Measurements from ENCODE around the gene FAM83E. TPM values are rescaled to one million over a fixed set of nuclear protein-coding genes. Genes with fewer than 3 reads are reported as not detected.

FAM83E gene
- polyA plus RNA-seq, 3 donors = not detected

GRCh38 chr19:48587387-48587786, 27.5 kb downstream of the FAM83E start:
- no peak overlapping the region for H3K4me3 ChIP-seq (replicated peaks in 1 of 3; ENCODE audit: low read depth in 2 of 3, low read length in 3 of 3)
- H3K9me3 Mint-ChIP-seq = peaks cover 0 to 4% (median 3%) of the 10 kb centered on the region in 7 donors
- DNase-seq = no peak

GRCh38 chr19:48582168-48582567, 32.7 kb downstream of the FAM83E start:
- no peaks in the 10 kb centered on the region for H3K9me3 ChIP-seq (replicated peaks in 1 of 2; ENCODE audit: control insufficient read depth in 1 of 2, insufficient read depth in 1 of 2, low read length in 2 of 2)
- H3K27ac Mint-ChIP-seq = peak overlapping the region in 1 of 7 donors; percentile 15
- H3K4me1 ChIP-seq (ENCODE audit: control insufficient read depth in 1 of 2, insufficient read depth in 2 of 2, low read length in 2 of 2) = peaks cover 15 to 19% of the 10 kb centered on the region in 2 donors
- intact Hi-C loops (cut with micrococcal nuclease) = loop anchor here in 1 of 2 donors (10.0 kb wide), 1 partner anchor 257 kb away; the partner anchor contains the start of gene EMP3
- no peaks in the 10 kb centered on the region for H3K36me3 Mint-ChIP-seq
- H3K27me3 Mint-ChIP-seq (ENCODE audit: low read depth in 3 of 3) = peaks cover 2 to 4% (median 3%) of the 10 kb centered on the region in 3 donors
- no peak overlapping the region for H3K9ac ChIP-seq (ENCODE audit: insufficient read depth, low read length, poor library complexity, severe bottlenecking)
- 60% methylated on average over 1 of the region's 2 CpGs for WGBS (ENCODE audit: insufficient coverage)
- H3K4me2 ChIP-seq (replicated peaks; ENCODE audit: extremely low read depth, low read length, poor library complexity, severe bottlenecking) = no peak overlapping the region
- H3K9me3 Mint-ChIP-seq = peaks cover 0 to 8% (median 3%) of the 10 kb centered on the region in 7 donors
- no peak overlapping the region for H2AFZ ChIP-seq (ENCODE audit: insufficient read depth, low read depth, low read length, poor library complexity, severe bottlenecking)
- no peak for TF ChIP-seq CTCF (IDR thresholded peaks at IDR 0.05)
- H3K4me3 ChIP-seq (replicated peaks in 1 of 3; ENCODE audit: low read depth in 2 of 3, low read length in 3 of 3) = no peak overlapping the region
- no peak overlapping the region for H3K4me3 Mint-ChIP-seq
- H3K36me3 ChIP-seq (replicated peaks in 1 of 2; ENCODE audit: control insufficient read depth in 1 of 2, insufficient read depth in 2 of 2, low read length in 2 of 2) = no peaks in the 10 kb centered on the region
- no peak overlapping the region for H3K27ac ChIP-seq (ENCODE audit: low read depth in 1 of 2, low read length in 2 of 2)
- no peaks in the 10 kb centered on the region for H3K27me3 ChIP-seq (ENCODE audit: control insufficient read depth in 2 of 2, insufficient read depth in 2 of 2, low read length in 2 of 2)
- H3K4me1 Mint-ChIP-seq = peaks cover 19% of the 10 kb centered on the region
- H3K79me2 ChIP-seq (ENCODE audit: insufficient read depth, low read length) = no peaks in the 10 kb centered on the region
- H4K20me1 ChIP-seq (ENCODE audit: insufficient read depth, low read length) = no peaks in the 10 kb centered on the region
- no peak for DNase-seq

More at GRCh38 chr19:48587387-48587786, 27.5 kb downstream of the FAM83E start:
- peak overlapping the region in 1 of 7 donors; percentile 7 for H3K27ac Mint-ChIP-seq
- H3K27me3 Mint-ChIP-seq (ENCODE audit: low read depth in 3 of 3) = peaks cover 6 to 9% (median 7%) of the 10 kb centered on the region in 3 donors
- Histone ChIP-seq H3K27ac (ENCODE audit: low read depth in 1 of 2, low read length in 2 of 2) (no peak overlapping the region), H3K9ac (ENCODE audit: insufficient read depth, low read length, poor library complexity, severe bottlenecking) (no peak overlapping the region), H2AFZ (ENCODE audit: insufficient read depth, low read depth, low read length, poor library complexity, severe bottlenecking) (no peak overlapping the region), H3K27me3 (ENCODE audit: control insufficient read depth in 2 of 2, insufficient read depth in 2 of 2, low read length in 2 of 2) (no peaks in the 10 kb centered on the region), H3K36me3 (replicated peaks in 1 of 2; ENCODE audit: control insufficient read depth in 1 of 2, insufficient read depth in 2 of 2, low read length in 2 of 2) (no peaks in the 10 kb centered on the region), H3K9me3 (replicated peaks in 1 of 2; ENCODE audit: control insufficient read depth in 1 of 2, insufficient read depth in 1 of 2, low read length in 2 of 2) (no peaks in the 10 kb centered on the region), H3K4me2 (replicated peaks; ENCODE audit: extremely low read depth, low read length, poor library complexity, severe bottlenecking) (no peak overlapping the region), H3K4me1 (ENCODE audit: control insufficient read depth in 1 of 2, insufficient read depth in 2 of 2, low read length in 2 of 2) (peaks cover 27% of the 10 kb centered on the region in 2 donors), H4K20me1 (ENCODE audit: insufficient read depth, low read length) (no peaks in the 10 kb centered on the region), H3K79me2 (ENCODE audit: insufficient read depth, low read length) (no peaks in the 10 kb centered on the region)
- WGBS (ENCODE audit: insufficient coverage) = no CpG with 5 or more reads among the region's 3 CpGs
- no peak overlapping the region for H3K4me3 Mint-ChIP-seq
- intact Hi-C loops (cut with micrococcal nuclease) = loop anchor here (5.0 to 10.0 kb wide), 2 partner anchors 80 to 263 kb away; partner anchors contain the start of gene EMP3 (in 1 of the 2)
- H3K4me1 Mint-ChIP-seq = peaks cover 27% of the 10 kb centered on the region
- TF ChIP-seq CTCF (IDR thresholded peaks at IDR 0.05) = no peak
- H3K36me3 Mint-ChIP-seq = no peaks in the 10 kb centered on the region
